Measurements from ENCODE around the gene SGPL1. TPM values are rescaled to one million over a fixed set of nuclear protein-coding genes. Genes with fewer than 3 reads are reported as not detected.

Gene SGPL1
- total RNA-seq, 4 donors from 2014 or later, result 24.9 to 65.4 (median 61.3) TPM

- intact Hi-C loops (cut with DNase I; ENCODE audit: low total_unique reads) (no loop called here), in situ Hi-C loops (cut with MboI; ENCODE audit: low pct_ligation_motif_present in 1 of 4, low pct_unique_long_range_greater_than_20kb in 1 of 4, low sequenced_read_pairs in 3 of 4) (loop anchor here in 3 of 4 donors (10.0 kb wide), 2 partner anchors 354 to 364 kb away; no protein-coding TSS in a partner anchor)
- no peak overlapping the region for H3K4me3 ChIP-seq
- DNase-seq, result no peak
- peaks cover 11% of the 10 kb centered on the region for H3K27me3 ChIP-seq
- no peak overlapping the region for H3K27ac ChIP-seq
- H3K4me1 ChIP-seq, result peaks cover 0 to 3% (median 0%) of the 10 kb centered on the region in 4 donors
- no peaks in the 10 kb centered on the region for H3K36me3 ChIP-seq
- WGBS, 2 donors (ENCODE audit: low coverage in 1 of 2), result 20 to 48% methylated on average over 1 of the region's 1 CpG
- no peaks in the 10 kb centered on the region for H3K9me3 ChIP-seq
- no peak for TF ChIP-seq EP300 (IDR thresholded peaks at IDR 0.05; ENCODE audit: low read depth)
- no peak for TF ChIP-seq CTCF (IDR thresholded peaks at IDR 0.05)
- TF ChIP-seq POLR2AphosphoS5 (IDR thresholded peaks at IDR 0.05), result no peak
- no peak for TF ChIP-seq POLR2A (IDR thresholded peaks at IDR 0.05)
Measured at GRCh38 chr10:70921285-70921684, 105.5 kb downstream of the SGPL1 start.

- intact Hi-C loops (cut with DNase I; ENCODE audit: low total_unique reads), result no loop called here
Measured at GRCh38 chr10:70923696-70924095, 107.9 kb downstream of the SGPL1 start.

GRCh38 chr10:70925377-70926225, 109.9 kb downstream of the SGPL1 start:
- in situ Hi-C loops (cut with MboI; ENCODE audit: low pct_ligation_motif_present in 1 of 4, low pct_unique_long_range_greater_than_20kb in 1 of 4, low sequenced_read_pairs in 3 of 4), result loop anchor here (10.0 to 25.0 kb wide), 3 partner anchors 262 to 359 kb away; no protein-coding TSS in a partner anchor
- 0 to 27% methylated on average over 1 to 22 of the region's 22 CpGs for WGBS, 2 donors (ENCODE audit: low coverage in 1 of 2)

More at GRCh38 chr10:70923696-70924095, 107.9 kb downstream of the SGPL1 start:
- peaks cover 11% of the 10 kb centered on the region for H3K27me3 ChIP-seq
- in situ Hi-C loops (cut with MboI; ENCODE audit: low pct_ligation_motif_present in 1 of 4, low pct_unique_long_range_greater_than_20kb in 1 of 4, low sequenced_read_pairs in 3 of 4), result loop anchor here in 3 of 4 donors (10.0 kb wide), 2 partner anchors 351 to 361 kb away; no protein-coding TSS in a partner anchor
- H3K36me3 ChIP-seq, result no peaks in the 10 kb centered on the region
- peaks cover 0 to 3% (median 0%) of the 10 kb centered on the region in 4 donors for H3K4me1 ChIP-seq
- no peak for DNase-seq
- no peak overlapping the region for H3K27ac ChIP-seq
- H3K4me3 ChIP-seq, result no peak overlapping the region
- TF ChIP-seq POLR2AphosphoS5 (IDR thresholded peaks at IDR 0.05), result no peak
- no peak for TF ChIP-seq POLR2A (IDR thresholded peaks at IDR 0.05)
- TF ChIP-seq EP300 (IDR thresholded peaks at IDR 0.05; ENCODE audit: low read depth), result no peak
- TF ChIP-seq CTCF (IDR thresholded peaks at IDR 0.05), result no peak
- H3K9me3 ChIP-seq, result no peaks in the 10 kb centered on the region
- 79% methylated on average over 7 of the region's 8 CpGs; no CpG with 5 or more reads in 1 of the 2 donors for WGBS, 2 donors (ENCODE audit: low coverage in 1 of 2)

More at GRCh38 chr10:70925377-70926225, 109.9 kb downstream of the SGPL1 start:
- Histone ChIP-seq H3K4me3 (no peak overlapping the region), H3K27me3 (peaks cover 14% of the 10 kb centered on the region), H3K4me1 (peaks cover 0 to 3% (median 0%) of the 10 kb centered on the region in 4 donors), H3K27ac (no peak overlapping the region), H3K36me3 (no peaks in the 10 kb centered on the region), H3K9me3 (no peaks in the 10 kb centered on the region)
- intact Hi-C loops (cut with DNase I; ENCODE audit: low total_unique reads), result loop anchor here (5.0 kb wide), 2 partner anchors 287 to 362 kb away; partner anchors contain the start of gene UNC5B
- TF ChIP-seq EP300 (IDR thresholded peaks at IDR 0.05; ENCODE audit: low read depth), result no peak
- TF ChIP-seq CTCF (IDR thresholded peaks at IDR 0.05), result peak; percentile 86 to 98 (median 96)
- no peak for TF ChIP-seq POLR2AphosphoS5 (IDR thresholded peaks at IDR 0.05)
- DNase-seq, result peak; percentile 41
